HuH-7 (cell line): Measurements from ENCODE around the gene PLCG2.
A peak's percentile ranks its signal among the peaks of the same experiment; 100 is the strongest.
"Not testable (repeated sequence)": the region's sequence is repeated elsewhere in the genome, so short reads cannot be mapped to it uniquely, and the experiment has no call there.

Experiments
- DNase-seq: peaks from one replicate; pipeline ENCODE4 v3.0.0; 2011; ENCODE audit warnings: low spot score

The PLCG2 gene

GRCh38 chr16:81939164-81940056 lies 160.3 kb downstream of the PLCG2 start:
- no peak for DNase-seq

GRCh38 chr16:81940781-81941560 lies 161.9 kb downstream of the PLCG2 start:
- peak; percentile 47 for DNase-seq

DNA sequence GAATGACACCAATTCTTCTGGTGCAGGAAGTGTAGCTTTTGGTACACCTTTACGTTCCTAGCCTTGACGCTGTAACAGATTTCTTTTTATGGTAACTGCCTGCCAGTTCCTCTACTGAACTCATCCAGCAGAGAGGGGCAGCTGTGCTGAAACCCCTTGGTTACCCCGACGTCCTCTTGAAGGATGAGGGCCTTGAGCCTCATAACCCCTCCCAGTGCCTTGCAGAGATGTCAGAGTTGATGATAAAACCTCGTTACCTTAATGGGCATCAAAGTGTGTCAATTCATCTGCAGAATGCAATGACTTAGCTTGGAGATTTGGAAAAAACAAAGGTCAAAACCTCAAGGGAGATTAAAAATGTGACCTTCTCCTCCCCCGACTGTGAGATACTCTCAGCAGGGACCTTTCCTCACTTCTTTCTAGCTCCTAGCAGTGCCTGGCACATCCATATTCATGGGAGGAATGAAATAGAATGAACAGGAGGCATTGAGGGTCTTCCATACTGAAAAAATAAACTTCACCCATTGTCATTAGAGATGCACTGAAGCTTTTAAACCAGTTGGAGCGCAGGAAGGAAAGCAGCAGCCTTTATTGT lies 163.0 kb downstream of the PLCG2 start:
- no peak for DNase-seq

GRCh38 chr16:81945665-81946064 lies 166.6 kb downstream of the PLCG2 start:
- no peak for DNase-seq

DNA sequence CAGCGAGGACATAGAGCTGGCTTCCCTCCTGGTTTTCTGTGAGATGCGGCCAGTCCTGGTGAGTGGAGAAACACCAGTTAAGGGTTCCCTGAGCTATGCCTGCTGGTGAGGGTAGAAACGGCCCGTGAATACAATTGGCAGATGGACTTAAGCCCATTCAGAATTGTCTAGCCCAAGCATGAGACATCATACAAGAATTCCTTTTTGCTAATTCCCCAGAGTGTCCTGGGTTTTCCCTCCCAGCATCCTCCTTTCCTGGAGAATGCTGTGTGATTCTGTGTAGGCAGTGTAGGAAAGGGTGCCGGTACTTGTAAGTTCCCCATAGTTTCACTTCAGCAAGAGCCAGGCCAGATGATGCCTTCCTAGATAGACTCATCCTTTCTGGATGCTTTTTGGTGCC lies 167.1 kb downstream of the PLCG2 start:
- no peak for DNase-seq

- no peak for DNase-seq
These were observed 172.5 kb downstream of the PLCG2 start for GRCh38 chr16:81951564-81951963.

- no peak for DNase-seq
These were observed 177.3 kb downstream of the PLCG2 start for GRCh38 chr16:81956213-81956948.

DNA sequence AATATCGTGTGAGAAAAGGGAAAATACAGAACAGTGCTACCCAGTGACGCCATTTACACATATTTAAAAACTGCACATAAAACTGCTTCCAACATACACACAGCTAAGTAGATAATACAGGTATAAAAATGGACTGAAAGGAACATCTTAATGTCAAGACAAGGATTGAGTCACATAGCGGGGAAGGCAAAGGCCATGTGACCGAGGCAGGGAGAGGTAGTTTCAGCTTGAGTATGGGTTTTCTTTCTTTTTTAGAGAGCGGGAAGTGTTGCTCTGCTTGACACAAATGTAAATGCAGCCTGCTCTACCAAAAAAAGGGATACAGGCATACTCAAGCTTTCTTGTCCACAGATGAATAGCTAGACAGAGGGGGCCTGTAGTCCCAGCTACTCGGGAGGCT lies 185.7 kb downstream of the PLCG2 start:
- no peak for DNase-seq

- no peak for DNase-seq
These were observed 188.3 kb downstream of the PLCG2 start for GRCh38 chr16:81967358-81967757.

DNA sequence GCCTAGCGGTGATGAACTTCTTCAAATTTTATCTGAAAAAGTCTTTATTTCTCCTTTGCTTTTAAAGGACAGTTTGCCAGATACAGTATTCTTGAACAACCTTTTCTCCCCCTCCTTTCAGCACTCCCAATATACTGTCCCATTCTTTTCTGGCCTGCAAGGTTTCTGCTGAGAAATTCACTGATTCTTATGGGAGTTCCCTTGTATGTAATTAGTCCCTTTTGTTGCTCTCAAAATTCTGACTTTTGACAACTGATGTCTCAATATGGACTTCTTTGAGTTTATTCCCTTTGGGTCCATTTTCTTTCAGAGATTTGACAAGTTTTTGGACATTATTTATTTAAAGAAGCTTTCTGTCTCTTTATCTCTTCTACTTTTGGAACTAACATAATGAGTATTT lies 192.8 kb downstream of the PLCG2 start:
- DNase-seq: no peak

GRCh38 chr16:81973737-81974136 lies 194.6 kb downstream of the PLCG2 start:
- DNase-seq: no peak

DNA sequence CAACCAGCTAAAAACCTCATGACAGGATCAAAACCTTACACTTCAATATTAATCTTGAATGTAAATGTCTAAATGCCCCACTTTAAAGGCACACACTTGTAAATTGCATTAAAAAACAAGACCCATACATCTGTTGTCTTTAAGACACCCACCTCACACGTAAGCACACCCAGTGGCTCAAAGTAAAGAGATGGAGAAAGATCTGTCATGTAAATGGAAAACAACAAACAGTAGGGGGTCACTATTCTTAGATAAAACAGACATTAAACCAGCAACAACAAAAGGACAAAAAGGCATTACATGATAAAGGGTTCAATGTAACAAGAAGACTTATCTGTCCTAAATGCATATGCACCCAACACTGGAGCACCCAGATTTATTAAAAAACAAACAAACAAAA lies 196.5 kb downstream of the PLCG2 start:
- no peak for DNase-seq

- not testable (repeated sequence) for DNase-seq
These were observed 198.3 kb downstream of the PLCG2 start for GRCh38 chr16:81977335-81977942.

GRCh38 chr16:81987121-81987520 lies 208.0 kb downstream of the PLCG2 start:
- no peak for DNase-seq

GRCh38 chr16:81987706-81988105 lies 208.6 kb downstream of the PLCG2 start:
- DNase-seq: no peak

- DNase-seq: no peak
These were observed 213.8 kb downstream of the PLCG2 start for GRCh38 chr16:81992859-81993258.

GRCh38 chr16:81994485-81994884 lies 215.4 kb downstream of the PLCG2 start:
- DNase-seq: no peak

- DNase-seq: no peak
These were observed 216.6 kb downstream of the PLCG2 start for GRCh38 chr16:81995651-81996050.

DNA sequence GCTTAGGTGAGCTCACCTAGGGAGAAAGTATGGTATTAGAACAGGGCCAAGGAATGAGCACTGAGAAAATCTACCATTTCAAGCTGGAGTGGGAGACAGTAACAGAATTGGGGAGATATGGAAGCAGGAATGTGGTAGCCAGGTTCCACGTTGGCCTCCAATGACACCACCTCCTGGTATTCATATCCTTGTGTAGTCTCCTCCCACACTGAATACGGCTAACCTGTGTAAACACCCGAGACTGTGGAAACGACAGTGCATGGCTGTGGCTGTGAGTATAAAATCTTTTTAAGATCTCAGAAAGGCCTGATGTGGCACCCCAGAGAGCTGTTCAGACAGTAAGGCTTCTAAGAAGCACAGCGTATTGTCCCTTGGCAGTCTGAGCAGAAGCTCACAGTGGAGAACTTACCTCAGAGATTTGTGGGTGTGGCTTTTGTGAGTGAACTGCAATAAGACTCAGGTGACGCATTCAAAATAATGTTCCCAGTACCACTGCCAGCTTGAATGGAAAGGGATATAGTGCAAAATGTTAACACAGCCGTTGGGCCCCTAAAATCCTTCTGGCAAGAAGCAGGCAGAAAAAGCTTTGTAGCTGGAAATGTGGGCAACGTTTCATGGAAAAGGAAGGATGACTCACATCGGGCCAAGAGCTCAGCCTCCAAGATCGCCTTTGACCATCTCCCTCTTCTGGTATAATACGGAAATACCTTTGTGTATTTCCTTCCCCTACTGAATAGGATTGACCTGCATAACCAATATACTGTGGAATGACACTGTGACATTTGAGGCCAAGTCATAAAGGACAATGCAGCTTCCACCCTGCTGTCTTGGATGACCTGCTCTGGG lies 217.8 kb downstream of the PLCG2 start:
- peak; percentile 45 for DNase-seq

DNA sequence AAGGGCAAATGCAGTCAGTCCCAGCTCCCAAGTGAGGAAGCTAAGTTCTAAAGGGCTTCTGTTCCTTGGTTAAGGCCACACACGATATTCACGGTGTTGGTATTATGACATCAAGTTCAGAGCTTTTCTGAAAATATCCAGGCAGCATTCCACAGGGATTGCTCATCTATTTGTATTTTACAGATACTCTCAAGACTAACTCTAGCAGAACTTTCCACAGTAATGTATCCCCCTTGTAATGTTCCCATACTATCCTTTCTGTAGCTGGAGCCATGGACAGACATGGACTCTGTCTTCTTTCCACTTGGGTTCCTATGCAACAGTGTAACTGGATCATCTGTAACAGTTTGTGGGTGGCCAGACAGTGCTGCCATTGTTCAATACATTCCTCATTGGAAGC lies 218.6 kb downstream of the PLCG2 start:
- peak; percentile 21 for DNase-seq

- no peak for DNase-seq
These were observed 223.7 kb downstream of the PLCG2 start for GRCh38 chr16:82002831-82003230.
